ENCODE measurements around the gene HYOU1. TPM values are rescaled to one million over a fixed set of nuclear protein-coding genes. Genes with fewer than 3 reads are reported as not detected.
"Not testable (repeated sequence)": the region's sequence is repeated elsewhere in the genome, so short reads cannot be mapped to it uniquely, and the experiment has no call there.

HYOU1 gene
- total RNA-seq, 1 donor from 2014 or later, result 63.2 TPM

GRCh38 chr11:119018074-119018938 lies 38.7 kb downstream of the HYOU1 start, which contains the start of the genes RPS25 and TRAPPC4:
RPS25 (minus strand) TSS chr11:119018343; CDS start chr11:119018284, 59 bp downstream.
TRAPPC4 (plus strand) TSS chr11:119018766; CDS start chr11:119018796, 30 bp downstream.
- ATAC-seq, result peak; percentile 95

DNA sequence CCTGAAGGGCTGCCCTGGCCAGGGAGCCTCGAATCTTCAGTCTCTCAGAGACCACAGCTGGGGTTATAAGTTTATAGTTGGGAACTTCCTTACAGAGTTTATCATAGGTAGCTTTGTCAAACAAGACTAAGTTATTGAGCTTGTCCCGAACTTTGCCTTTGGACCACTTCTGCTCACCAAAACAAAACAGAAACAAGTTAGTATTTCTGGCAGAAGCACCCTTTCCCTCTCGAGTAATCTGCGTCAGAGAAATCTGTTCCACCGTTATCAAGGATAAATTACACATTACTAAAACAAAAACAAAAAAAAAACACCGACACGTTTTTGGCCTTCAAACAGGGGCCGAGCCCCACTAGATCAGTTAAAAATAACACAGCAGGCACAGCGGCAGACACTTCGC lies 39.6 kb downstream of the HYOU1 start:
- not testable (repeated sequence) for ATAC-seq

DNA sequence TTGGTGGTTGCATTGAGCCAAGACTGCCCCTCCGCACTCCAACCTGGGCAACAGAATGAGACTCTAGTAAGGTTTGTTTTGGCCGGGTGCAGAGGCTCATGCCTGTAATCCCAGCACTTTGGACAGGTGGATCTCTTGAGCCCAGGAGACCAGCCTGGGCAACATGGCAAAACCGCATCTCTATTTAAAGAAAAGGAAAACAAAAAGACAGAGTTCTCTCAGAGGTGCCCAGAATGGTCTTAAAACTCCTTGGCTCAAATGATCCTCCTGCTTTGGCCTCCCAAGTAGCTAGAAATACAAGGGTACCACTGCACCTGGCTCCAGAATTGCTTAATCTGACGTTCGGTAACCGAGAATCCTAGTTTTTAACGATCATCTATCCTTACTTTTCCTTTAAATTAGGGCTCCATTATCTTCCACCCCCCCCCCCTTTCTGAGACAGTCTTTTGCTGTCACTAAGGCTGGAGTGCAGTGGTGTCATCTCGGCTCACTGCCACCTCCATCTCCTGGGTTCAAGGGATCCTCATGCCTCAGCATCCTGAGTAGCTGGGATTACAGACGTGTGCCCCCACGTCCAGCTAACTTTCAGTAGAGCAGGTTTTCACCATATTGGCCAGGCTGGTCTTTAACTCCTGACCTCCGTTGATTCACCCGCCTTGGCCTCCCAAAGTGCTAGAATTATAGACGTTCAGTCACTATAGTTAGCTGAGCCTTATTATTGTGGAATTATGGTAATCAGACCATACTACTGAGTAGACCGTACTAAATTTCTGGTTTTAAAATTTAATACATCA lies 40.6 kb downstream of the HYOU1 start:
- no peak for ATAC-seq

DNA sequence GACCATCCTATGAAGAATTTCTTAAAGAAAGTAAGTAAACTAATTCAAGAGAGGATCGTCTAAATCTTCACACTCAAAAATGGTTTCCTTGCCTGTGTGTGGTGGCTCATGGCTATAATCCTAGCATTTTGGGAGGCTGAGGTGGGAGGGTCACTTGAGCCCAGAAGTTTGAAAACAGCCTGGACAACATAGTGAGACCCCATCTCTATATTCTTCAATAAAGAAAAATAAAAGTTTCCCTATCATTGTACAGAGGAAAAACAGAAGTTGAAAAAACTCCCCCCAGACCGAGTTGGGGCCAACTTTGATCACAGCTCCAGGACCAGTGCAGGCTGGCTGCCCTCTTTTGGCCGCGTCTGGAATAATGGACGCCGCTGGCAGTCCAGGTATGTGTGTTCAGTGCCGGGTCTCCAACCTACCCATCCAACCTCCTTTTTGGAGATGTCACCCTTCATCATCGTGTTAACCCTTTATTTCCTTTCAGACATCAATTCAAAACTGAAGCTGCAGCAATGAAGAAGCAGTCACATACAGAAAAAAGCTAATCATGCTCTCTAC lies 41.9 kb downstream of the HYOU1 start:
- no peak for ATAC-seq

DNA sequence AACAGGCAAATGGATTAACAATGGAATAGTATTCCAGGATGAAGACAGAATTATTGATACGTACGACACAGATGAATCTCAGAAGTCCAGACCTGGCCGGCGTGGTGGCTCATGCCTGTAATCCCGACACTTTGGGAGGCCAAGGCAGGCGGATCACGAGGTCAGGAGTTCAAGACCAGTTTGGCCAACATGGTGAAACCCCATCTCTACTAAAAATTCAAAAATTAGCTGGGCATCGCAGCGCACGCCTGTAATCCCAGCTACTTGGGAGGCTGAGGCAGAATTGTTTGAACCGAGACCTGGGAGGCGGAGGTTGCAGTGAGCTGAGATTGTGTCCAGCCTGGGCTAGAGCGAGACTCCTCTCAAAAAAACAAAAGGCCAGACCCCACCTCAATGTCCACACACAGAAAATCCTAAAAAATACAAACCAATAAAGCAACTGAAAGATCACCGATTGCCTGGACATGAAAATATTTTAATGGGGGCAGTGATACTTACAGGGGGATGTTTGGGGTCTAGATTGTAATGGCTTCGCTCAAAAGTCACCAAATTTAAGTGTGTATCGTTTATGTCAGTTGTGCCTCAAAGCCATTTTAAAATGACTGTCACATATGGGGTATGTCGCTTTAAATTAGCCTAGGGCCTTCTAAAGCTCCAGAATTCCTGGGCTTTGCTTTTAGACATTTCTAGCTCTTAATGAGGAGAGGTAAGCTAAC lies 42.6 kb downstream of the HYOU1 start:
- no peak for ATAC-seq

DNA sequence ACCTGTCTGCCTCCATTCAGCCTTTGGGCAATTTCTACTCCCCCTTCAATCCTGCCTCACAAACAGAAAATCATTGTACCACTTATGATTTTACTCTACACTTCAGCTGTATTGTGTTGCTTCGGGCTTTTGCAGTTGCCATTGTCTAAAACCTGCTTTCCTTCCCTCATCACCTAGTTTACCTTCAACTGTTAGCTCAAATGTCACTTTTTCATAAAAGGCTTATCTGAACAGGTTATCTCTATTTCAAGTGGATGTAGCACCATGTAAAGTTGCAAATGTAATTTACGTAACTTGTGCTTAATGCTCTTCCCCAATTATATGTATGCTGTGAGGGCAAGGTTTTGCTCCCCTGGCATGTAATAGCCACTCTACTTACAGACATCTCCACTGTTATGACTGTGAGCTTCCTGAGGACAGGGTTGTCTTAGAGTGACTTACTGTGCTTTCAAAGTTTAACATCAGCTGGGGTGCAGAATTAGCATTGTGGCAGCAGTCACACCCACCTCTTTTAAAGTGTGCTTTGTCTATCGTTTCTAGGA lies 44.3 kb downstream of the HYOU1 start:
- ATAC-seq, result no peak

- ATAC-seq, result peak; percentile 20
These were observed 45.4 kb downstream of the HYOU1 start for GRCh38 chr11:119011476-119012053.

- ATAC-seq, result no peak
These were observed 50.3 kb downstream of the HYOU1 start for GRCh38 chr11:119006656-119007055.

- no peak for ATAC-seq
These were observed 56.1 kb downstream of the HYOU1 start for GRCh38 chr11:119000906-119001305.

GRCh38 chr11:118998822-118999221 lies 58.2 kb downstream of the HYOU1 start:
- peak; percentile 60 for ATAC-seq

DNA sequence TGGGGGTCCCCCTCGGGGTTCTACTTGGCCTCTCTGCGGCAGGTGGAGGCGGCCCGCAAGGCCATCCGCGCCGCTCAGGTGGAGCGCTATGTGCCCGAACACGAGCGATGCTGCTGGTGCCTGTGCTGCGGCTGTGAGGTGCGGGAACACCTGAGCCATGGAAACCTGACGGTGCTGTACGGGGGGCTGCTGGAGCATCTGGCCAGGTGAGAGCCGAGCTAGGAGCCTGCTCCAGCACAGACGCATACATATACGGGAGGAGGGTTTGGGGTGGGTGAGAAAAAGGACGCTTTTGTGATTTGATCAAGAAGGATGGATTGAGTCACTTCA lies 58.7 kb downstream of the HYOU1 start:
- peak; percentile 52 for ATAC-seq

DNA sequence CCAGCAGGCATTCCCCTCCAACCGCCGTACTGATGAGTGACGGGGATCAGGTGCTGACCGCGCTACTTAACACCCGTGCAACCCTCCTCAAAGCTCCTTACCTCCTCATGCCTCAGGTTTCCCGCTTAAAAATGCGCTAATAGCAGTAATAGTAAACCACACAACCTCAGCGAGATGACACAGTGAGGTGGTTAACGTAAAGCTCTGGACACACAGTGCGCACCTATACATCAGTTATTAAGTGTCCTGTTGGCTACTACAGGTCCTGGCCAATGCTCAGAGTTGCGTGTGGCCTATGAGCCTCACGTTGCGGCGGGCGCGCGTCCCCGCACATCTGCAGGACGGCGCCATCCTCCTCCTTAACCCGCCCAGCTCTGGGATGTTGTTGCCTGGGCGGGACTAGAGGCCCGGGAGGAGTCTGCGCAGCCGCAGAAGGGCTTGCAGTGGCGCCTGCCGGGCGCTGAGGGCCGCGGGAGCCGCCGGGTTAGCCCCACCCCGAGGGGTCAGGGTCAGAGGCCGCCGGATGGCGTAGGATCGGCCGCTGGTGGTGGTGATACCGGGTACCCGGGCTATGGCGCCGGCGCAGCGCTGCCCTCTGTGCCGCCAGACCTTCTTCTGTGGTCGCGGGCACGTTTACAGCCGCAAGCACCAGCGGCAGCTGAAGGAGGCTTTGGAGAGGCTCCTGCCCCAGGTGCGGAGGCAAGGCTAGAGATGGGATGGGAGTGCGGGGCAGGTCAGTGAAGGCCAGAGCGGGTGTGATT lies 59.2 kb downstream of the HYOU1 start, which contains the start of gene CENATAC:
CENATAC (plus strand) TSS at position 512 of the 761 bp plus-strand sequence; CDS start at position 572, 60 bp downstream.
- ATAC-seq, result peak; percentile 98

GRCh38 chr11:118996926-118997626 lies 59.9 kb downstream of the HYOU1 start:
- peak; percentile 4 for ATAC-seq

Other genes starting within 250 kb of the HYOU1 start
- gene CXCR5, start 173.3 kb downstream of the HYOU1 start, total RNA-seq, result 0.20 TPM
- gene BCL9L, start 131.3 kb downstream of the HYOU1 start, total RNA-seq, result 44.6 TPM
- gene UPK2, start 100.9 kb downstream of the HYOU1 start, total RNA-seq, result 0.32 TPM
- not detected for gene FOXR1, start 85.4 kb downstream of the HYOU1 start, total RNA-seq
- gene CENATAC, start 59.1 kb downstream of the HYOU1 start, total RNA-seq, result 11.9 TPM
- 1,002 TPM for gene RPS25, start 38.9 kb downstream of the HYOU1 start, total RNA-seq
- 42.4 TPM for gene TRAPPC4, start 38.4 kb downstream of the HYOU1 start, total RNA-seq
- gene SLC37A4, start 26.3 kb downstream of the HYOU1 start, total RNA-seq, result 7.2 TPM
- 17.8 TPM for gene VPS11, start 10.6 kb upstream of the HYOU1 start, total RNA-seq
- gene HMBS, start 27.7 kb upstream of the HYOU1 start, total RNA-seq, result 23.7 TPM
- gene DPAGT1, start 44.6 kb upstream of the HYOU1 start, total RNA-seq, result 36.3 TPM
- gene C2CD2L, start 50.1 kb upstream of the HYOU1 start, total RNA-seq, result 6.5 TPM
- 13.2 TPM for gene HINFP, start 64.4 kb upstream of the HYOU1 start, total RNA-seq
- gene ABCG4, start 91.8 kb upstream of the HYOU1 start, total RNA-seq, result 0.52 TPM
- 60.3 TPM for gene NLRX1, start 111.5 kb upstream of the HYOU1 start, total RNA-seq
- not detected for gene NHERF4, start 128.3 kb upstream of the HYOU1 start, total RNA-seq
- gene CBL, start 149.1 kb upstream of the HYOU1 start, total RNA-seq, result 11.0 TPM

Data from esophagus mucosa (tissue), 1 donor.